RWPE2 (cell line): ENCODE data around the gene STK32C.

ENCODE experiments used
- ATAC-seq: fragments of 200-7000 bp; cut with Tn5 transposase; 3 replicates; pipeline ENCODE4 v1.9.1; 2021; ENCODE audit warnings: low read depth
- DNase-seq: peaks from one replicate; pipeline ENCODE4 v3.0.0-alpha.2; 2020; ENCODE audit warnings: low spot score
- H3K27ac ChIP-seq: fragments of 450-650 bp; 2 replicates; pipeline ENCODE4 v1.5.1; 2017; ENCODE audit warnings: mild to moderate bottlenecking; ENCODE audit not compliant: poor library complexity, severe bottlenecking
- H3K27me3 ChIP-seq: fragments of 250-450 bp; sonication (Bioruptor Pico); 2 replicates; pipeline ENCODE4 v1.5.1; 2021; ENCODE audit warnings: mild to moderate bottlenecking, moderate library complexity; ENCODE audit not compliant: insufficient read depth, poor library complexity, severe bottlenecking
- H3K36me3 ChIP-seq: fragments of 250-450 bp; sonication (Bioruptor Pico); 2 replicates; pipeline ENCODE4 v1.5.1; 2020; ENCODE audit warnings: low read depth, mild to moderate bottlenecking, moderate library complexity
- H3K4me1 ChIP-seq: fragments of 250-450 bp; sonication (Bioruptor Pico); 2 replicates; pipeline ENCODE4 v1.5.1; 2021; ENCODE audit warnings: mild to moderate bottlenecking, moderate library complexity; ENCODE audit not compliant: insufficient read depth, poor library complexity, severe bottlenecking
- H3K4me3 ChIP-seq: fragments of 250-450 bp; sonication (Bioruptor Pico); 2 replicates; pipeline ENCODE4 v1.5.1; 2021; ENCODE audit warnings: mild to moderate bottlenecking, moderate library complexity; ENCODE audit not compliant: severe bottlenecking
- H3K9me3 ChIP-seq: fragments of 250-450 bp; sonication (Bioruptor Pico); 2 replicates; pipeline ENCODE4 v1.5.1; 2021; ENCODE audit warnings: mild to moderate bottlenecking, moderate library complexity; ENCODE audit not compliant: severe bottlenecking
- TF ChIP-seq, protein P1 (sequence below): fragments of 450-650 bp; IDR thresholded peaks from one replicate; pipeline ENCODE4 v1.5.1; 2017; ENCODE audit warnings: mild to moderate bottlenecking, moderate library complexity; ENCODE audit not compliant: poor library complexity, severe bottlenecking

STK32C gene

GRCh38 chr10:132207536-132208461 is 100.0 kb downstream of the STK32C start:
- no peak for ATAC-seq
- H3K27ac ChIP-seq: no peak overlapping the region
- no peaks in the 10 kb centered on the region for H3K4me1 ChIP-seq
- no peaks in the 10 kb centered on the region for H3K36me3 ChIP-seq
- no peak for DNase-seq
- H3K4me3 ChIP-seq: no peak overlapping the region
- TF ChIP-seq, protein P1, sequence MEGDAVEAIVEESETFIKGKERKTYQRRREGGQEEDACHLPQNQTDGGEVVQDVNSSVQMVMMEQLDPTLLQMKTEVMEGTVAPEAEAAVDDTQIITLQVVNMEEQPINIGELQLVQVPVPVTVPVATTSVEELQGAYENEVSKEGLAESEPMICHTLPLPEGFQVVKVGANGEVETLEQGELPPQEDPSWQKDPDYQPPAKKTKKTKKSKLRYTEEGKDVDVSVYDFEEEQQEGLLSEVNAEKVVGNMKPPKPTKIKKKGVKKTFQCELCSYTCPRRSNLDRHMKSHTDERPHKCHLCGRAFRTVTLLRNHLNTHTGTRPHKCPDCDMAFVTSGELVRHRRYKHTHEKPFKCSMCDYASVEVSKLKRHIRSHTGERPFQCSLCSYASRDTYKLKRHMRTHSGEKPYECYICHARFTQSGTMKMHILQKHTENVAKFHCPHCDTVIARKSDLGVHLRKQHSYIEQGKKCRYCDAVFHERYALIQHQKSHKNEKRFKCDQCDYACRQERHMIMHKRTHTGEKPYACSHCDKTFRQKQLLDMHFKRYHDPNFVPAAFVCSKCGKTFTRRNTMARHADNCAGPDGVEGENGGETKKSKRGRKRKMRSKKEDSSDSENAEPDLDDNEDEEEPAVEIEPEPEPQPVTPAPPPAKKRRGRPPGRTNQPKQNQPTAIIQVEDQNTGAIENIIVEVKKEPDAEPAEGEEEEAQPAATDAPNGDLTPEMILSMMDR: no peak
- H3K9me3 ChIP-seq: no peaks in the 10 kb centered on the region
- no peaks in the 10 kb centered on the region for H3K27me3 ChIP-seq

DNA sequence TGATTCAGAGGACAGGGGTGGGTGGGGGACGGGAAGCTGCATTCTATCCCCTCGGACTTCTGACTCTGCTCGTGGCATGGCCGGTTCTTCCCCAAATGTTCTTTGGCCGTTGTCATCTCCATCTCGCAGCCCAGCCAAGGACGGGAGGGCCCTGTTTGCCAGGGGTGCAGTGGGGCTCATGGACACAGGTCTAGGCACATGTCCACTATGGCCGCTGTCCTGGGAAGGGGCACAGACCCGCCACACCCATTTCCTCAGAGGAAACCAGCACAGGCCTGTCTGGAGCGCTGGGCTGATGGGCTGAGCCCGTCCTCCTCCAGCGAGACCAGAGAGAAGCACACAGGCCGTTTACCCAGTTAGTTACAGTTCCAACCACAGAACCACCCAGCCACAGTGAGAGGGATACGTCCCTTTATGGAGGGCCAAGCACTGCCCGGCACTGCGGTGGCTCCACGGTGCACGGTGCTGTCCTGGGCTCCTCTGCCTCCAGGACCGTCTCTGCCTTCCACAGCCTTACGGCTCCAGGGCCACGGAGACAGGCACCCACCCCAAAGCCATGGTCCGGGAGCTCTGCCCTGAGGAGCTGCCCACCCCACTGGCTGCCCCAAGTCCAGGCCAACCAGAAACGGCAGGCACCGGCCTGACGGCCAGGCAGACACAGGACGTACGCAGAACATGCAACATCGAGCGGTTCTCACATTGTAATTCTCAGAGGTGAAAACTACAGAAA is 100.8 kb downstream of the STK32C start:
- no peak for ATAC-seq
- H3K9me3 ChIP-seq: no peaks in the 10 kb centered on the region
- TF ChIP-seq, protein P1: no peak
- H3K4me3 ChIP-seq: no peak overlapping the region
- no peaks in the 10 kb centered on the region for H3K27me3 ChIP-seq
- H3K36me3 ChIP-seq: no peaks in the 10 kb centered on the region
- H3K4me1 ChIP-seq: no peaks in the 10 kb centered on the region
- H3K27ac ChIP-seq: no peak overlapping the region
- no peak for DNase-seq

GRCh38 chr10:132206377-132206745 is 101.4 kb downstream of the STK32C start:
- Histone ChIP-seq H3K4me3 (no peak overlapping the region), H3K9me3 (no peaks in the 10 kb centered on the region), H3K4me1 (no peaks in the 10 kb centered on the region), H3K27ac (no peak overlapping the region), H3K36me3 (no peaks in the 10 kb centered on the region), H3K27me3 (no peaks in the 10 kb centered on the region)
- TF ChIP-seq, protein P1: no peak
- DNase-seq (no peak), ATAC-seq (no peak)

DNA sequence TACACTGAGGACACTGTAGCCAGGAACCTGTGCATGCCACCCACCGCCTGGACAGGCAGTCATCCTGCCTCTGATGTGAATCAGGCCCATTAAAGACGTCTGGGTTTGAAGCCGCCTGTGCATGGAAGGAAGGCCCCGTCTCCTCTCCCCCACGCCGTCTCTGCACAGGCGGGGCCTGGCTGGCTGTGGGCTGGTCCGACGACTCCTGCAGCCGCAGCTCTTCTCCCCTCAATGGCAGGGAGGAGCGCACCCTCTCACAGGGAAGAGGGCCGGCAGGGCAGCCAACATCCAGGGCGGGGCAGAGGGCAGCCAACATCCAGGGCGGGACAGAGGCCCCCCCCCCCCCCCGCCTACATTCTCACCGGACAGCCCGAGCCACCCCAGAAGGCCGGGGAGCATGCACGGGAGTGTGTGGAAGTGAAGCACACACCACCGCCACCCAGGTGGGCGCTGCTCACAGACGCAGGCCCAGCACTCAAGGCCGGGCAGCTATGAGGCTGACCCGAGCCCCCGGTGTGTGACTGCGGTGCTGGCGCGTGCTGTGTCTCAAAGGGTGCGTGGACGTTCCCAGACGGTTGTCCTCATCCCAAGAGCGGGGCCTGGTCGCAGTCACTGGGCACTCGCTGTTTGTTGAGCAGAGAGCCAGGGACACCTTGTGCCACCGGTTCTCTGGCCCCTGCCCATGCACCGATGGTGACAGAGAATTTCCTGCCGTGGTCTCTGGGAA is 101.9 kb downstream of the STK32C start:
- H3K27ac ChIP-seq: no peak overlapping the region
- H3K9me3 ChIP-seq: no peaks in the 10 kb centered on the region
- no peaks in the 10 kb centered on the region for H3K27me3 ChIP-seq
- no peaks in the 10 kb centered on the region for H3K4me1 ChIP-seq
- no peaks in the 10 kb centered on the region for H3K36me3 ChIP-seq
- ATAC-seq (no peak), DNase-seq (no peak)
- H3K4me3 ChIP-seq: no peak overlapping the region
- TF ChIP-seq, protein P1: no peak
